Stimulated activated CD8-positive, alpha-beta memory T cell treated with anti-CD3 and anti-CD28 coated beads, Interleukin-4, amount 100 ng/mL, for 1 hour (primary cell): Measurements from ENCODE around the gene COX7B2.

Experiments
- DNase-seq, 2 donors: peaks; one replicate each; pipeline ENCODE4 v3.0.0-alpha.2; 2020; ENCODE audit warnings: low read depth in 2 of 2, low spot score in 1 of 2

COX7B2 gene

GRCh38 chr4:46909078-46909477 is at the start of gene COX7B2:
TSS of gene COX7B2 (minus strand) at chr4:46909245. CDS start at chr4:46735192, 174,053 bp downstream.
- DNase-seq, result no peak

GRCh38 chr4:46956451-46956850 is 47.4 kb upstream of the COX7B2 start:
- DNase-seq, result no peak

GRCh38 chr4:46955601-46956000 is 46.6 kb upstream of the COX7B2 start:
- DNase-seq, result no peak

GRCh38 chr4:46954643-46955042 is 45.6 kb upstream of the COX7B2 start:
- no peak for DNase-seq

- no peak for DNase-seq
These were observed 44.5 kb upstream of the COX7B2 start for GRCh38 chr4:46953564-46953963.

- no peak for DNase-seq
These were observed 43.4 kb upstream of the COX7B2 start for GRCh38 chr4:46952451-46952850.

- DNase-seq, result no peak
These were observed 41.8 kb upstream of the COX7B2 start for GRCh38 chr4:46950826-46951225.

- no peak for DNase-seq
These were observed 40.8 kb upstream of the COX7B2 start for GRCh38 chr4:46949822-46950221.

GRCh38 chr4:46947541-46947940 is 38.5 kb upstream of the COX7B2 start:
- no peak for DNase-seq

GRCh38 chr4:46946919-46947536 is 38.0 kb upstream of the COX7B2 start:
- no peak for DNase-seq

- no peak for DNase-seq
These were observed 36.0 kb upstream of the COX7B2 start for GRCh38 chr4:46945062-46945461.

- no peak for DNase-seq
These were observed 35.3 kb upstream of the COX7B2 start for GRCh38 chr4:46944345-46944744.

- no peak for DNase-seq
These were observed 28.4 kb upstream of the COX7B2 start for GRCh38 chr4:46937493-46937892.

GRCh38 chr4:46934726-46935125 is 25.7 kb upstream of the COX7B2 start:
- DNase-seq, result no peak

- DNase-seq, result no peak
These were observed 24.6 kb upstream of the COX7B2 start for GRCh38 chr4:46933686-46934085.

GRCh38 chr4:46931981-46932380 is 22.9 kb upstream of the COX7B2 start:
- no peak for DNase-seq

GRCh38 chr4:46930891-46931290 is 21.8 kb upstream of the COX7B2 start:
- no peak for DNase-seq

GRCh38 chr4:46927201-46927600 is 18.2 kb upstream of the COX7B2 start:
- DNase-seq, result no peak

- no peak for DNase-seq
These were observed 15.9 kb upstream of the COX7B2 start for GRCh38 chr4:46924789-46925529.

GRCh38 chr4:46922205-46922604 is 13.2 kb upstream of the COX7B2 start:
- DNase-seq, result no peak

GRCh38 chr4:46908148-46908547 is 897 bp downstream of the COX7B2 start:
- no peak for DNase-seq

- DNase-seq, result no peak
These were observed 9.0 kb downstream of the COX7B2 start for GRCh38 chr4:46900082-46900481.

- no peak for DNase-seq
These were observed 14.2 kb downstream of the COX7B2 start for GRCh38 chr4:46894826-46895225.
